HuH-7.5 (cell line): ENCODE data around the gene ENPP5.

Experiments
- DNase-seq: peaks from one replicate; pipeline ENCODE4 v3.0.0; 2011; ENCODE audit warnings: low spot score

ENPP5 gene, protein sequence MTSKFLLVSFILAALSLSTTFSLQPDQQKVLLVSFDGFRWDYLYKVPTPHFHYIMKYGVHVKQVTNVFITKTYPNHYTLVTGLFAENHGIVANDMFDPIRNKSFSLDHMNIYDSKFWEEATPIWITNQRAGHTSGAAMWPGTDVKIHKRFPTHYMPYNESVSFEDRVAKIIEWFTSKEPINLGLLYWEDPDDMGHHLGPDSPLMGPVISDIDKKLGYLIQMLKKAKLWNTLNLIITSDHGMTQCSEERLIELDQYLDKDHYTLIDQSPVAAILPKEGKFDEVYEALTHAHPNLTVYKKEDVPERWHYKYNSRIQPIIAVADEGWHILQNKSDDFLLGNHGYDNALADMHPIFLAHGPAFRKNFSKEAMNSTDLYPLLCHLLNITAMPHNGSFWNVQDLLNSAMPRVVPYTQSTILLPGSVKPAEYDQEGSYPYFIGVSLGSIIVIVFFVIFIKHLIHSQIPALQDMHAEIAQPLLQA

DNA sequence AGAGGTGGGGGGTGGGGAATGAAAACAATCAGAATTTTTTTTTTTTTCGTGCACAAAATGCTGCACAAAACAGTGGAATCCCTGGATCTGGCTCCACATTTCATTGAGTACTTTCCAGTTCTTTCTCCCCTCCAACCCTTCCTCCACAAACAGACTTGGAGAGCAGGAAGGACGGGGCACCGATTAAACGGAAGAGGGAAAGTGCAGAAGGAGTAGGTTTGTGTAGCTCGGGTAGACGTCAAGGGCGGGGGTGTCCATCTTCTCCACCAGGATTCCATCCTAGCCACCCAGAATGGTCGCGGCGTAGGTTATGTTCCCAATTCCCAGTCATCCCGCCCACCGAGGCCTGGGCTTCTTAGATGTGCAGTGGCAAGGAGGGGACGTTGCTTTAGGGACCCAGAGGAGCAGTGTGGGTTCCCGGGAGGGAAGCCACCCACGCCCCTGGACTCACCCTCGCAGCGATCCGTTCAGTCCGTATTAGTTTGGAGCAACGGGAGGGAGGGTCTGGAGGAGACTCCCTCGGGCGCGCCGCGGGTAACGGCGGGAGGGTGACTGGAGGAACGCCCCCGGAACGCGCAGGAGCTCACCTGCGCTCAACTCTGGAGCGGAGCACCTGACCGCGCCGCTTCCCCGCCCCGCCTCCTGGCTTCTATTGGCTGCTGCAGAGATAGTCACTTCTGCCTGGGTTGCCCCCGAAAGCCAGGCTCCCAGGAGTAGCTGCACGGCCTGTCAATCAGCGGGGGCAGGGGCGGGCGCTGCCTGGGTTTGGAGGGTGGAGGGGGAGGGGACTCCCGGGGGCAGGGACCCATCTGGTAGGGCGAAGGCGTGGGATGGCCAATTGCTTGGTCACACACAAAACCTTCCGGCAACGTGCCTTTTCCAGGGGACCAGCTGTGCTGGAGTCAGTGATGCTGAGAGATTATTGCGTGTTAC lies at the start of gene ENPP5:
TSS of gene ENPP5 (minus strand) at position 624 of the 933 bp plus-strand sequence. CDS start 2,718 bp downstream, outside the sequence.
- DNase-seq = peak; percentile 50

DNA sequence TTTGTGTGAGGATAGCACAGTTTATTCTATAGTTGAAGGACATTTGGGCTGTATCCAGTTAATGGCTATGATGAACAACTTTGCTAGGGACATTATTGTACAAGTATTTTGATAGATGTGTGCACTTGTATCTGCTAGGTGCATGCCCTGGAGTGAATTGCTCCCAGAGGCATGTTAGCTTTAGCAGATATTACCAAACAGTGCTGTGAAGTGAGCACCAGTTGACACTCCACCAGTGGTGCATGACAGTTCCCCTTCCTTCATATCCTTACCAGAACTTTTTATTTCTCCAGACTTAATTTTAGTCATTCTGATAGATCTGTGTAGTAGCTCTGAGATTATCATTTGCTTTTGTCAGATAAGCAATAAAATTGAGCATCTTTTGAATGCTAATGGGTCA lies 48.9 kb upstream of the ENPP5 start:
- no peak for DNase-seq

DNA sequence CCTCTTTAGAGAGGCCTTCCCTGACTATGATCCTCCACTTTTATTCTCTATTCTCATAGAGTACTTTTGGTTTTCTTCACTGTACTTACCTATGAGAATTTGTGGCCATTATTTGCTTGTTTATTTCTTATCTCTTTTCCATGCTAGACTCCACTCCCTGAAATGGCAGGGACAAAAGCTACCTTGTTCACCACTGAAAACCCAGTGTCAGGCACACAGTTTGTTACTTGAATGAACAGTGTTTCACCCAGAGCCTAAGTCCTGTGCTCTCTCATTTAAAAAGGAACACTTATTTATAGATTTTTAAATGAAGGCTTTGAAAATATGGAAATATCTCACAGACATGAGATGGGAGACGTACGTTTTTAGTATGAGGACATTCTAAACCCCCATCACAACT lies 47.7 kb upstream of the ENPP5 start:
- DNase-seq = no peak

DNA sequence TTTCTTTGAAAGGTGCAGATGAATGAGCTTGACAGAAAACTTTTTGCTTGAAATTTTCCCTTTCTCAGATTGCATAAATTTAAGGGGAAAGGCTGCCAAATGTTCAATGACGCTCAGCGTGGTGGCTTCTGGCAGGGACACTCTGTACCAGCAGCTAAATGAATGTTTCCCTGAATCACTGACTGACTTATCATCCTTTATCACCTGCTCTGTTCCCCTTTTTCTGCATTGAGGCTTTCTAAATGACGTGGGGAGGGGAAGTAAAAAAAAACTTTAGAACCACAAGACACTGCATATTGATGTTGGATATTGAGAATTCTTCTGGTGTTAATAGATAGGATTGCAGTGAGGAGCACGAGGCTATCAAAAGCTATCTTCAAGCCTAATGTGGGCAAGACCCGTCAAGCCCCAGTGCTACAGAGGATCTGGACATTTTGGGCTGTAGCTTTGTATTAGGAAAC lies 46.9 kb upstream of the ENPP5 start:
- DNase-seq = no peak

DNA sequence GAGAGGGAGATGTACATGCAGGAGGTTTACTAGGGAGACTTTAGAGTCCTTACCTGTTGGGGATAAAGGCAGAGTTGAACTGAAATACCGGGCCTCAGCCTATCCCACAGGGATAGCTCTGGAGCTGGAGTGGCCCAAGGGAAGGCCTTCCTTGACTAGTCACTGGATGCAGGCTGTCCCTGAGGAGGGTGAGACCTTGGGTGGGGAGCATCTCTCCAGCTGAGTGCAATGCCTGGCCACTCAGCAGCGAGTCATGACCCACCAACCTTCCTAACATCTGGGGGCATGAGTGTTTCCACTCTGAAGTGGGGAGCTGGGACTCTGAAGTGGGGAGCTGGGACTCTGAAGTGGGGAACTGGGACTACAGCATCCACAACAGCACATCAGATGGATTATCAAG lies 46.1 kb upstream of the ENPP5 start:
- DNase-seq = no peak

DNA sequence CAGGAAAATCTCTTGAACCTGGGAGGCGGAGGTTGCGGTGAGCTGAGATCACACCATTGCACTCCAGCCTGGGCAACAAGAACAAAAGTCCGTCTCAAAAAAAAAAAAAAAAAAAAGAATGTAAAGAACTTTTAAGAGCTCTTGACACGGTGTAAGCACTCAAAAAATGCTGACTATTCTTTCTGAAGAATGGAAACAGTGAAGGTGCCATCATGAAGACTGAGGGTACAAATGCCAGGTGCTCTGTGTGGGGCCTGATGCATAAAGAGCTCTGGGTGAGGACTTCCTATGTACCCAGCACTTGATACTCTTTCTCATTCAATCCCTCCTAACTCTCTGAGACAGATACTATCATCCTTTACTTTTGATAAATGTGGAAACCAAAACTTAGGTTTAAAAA lies 45.0 kb upstream of the ENPP5 start:
- no peak for DNase-seq

DNA sequence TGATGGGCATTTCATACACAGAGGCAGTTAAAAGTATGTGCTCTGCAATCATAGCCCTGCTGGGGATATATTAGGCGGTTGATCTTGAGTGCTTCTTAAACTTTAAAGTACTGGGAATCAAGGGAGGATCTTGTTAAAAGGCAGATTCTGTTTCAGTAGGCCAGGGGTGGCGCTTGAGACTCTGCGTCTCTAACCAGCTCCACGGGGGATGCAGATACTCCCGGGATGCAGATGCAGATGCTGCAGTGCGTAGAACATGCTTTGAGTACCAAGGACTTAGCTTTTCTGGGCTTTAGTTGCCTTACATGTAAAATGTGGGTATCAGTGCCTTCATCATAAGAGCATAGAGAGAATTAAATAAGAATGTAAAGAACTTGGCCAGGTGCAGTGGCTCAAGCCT lies 44.4 kb upstream of the ENPP5 start:
- DNase-seq = no peak

DNA sequence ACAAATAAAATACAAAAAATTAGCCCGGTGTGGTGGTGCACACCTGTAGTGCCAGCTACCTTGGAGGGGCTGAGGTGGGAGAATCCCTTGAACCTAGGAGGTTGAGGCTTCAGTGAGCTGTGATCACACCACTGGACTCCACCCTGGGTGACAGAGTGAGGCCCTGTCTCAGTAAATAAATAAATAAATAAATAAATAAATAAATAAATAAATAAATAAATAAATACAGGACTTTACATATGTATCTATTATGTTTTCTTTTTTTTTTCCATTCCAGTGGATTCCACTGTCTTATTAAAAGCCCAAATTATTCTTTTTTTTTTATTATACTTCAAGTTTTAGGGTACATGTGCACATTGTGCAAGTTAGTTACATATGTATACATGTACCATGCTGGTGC lies 41.1 kb upstream of the ENPP5 start:
- no peak for DNase-seq

DNA sequence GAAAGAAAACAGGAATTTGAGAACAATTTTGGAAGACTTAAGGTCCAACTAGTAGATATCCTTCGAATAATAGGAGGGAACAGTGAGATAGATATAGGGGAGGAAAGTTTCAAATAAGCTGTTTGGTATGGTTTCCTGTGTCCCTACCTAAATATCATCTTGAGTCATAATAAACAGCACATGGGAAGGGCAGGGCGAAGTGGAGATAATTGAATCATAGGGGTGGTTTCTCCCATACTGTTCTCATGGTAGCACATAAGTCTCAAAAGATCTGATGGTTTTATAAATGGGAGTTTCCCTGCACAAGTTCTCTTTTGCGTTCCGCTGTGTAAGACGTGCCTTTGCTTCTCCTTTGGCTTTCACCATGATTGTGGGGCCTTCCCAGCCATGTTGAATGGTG lies 39.5 kb upstream of the ENPP5 start:
- no peak for DNase-seq

DNA sequence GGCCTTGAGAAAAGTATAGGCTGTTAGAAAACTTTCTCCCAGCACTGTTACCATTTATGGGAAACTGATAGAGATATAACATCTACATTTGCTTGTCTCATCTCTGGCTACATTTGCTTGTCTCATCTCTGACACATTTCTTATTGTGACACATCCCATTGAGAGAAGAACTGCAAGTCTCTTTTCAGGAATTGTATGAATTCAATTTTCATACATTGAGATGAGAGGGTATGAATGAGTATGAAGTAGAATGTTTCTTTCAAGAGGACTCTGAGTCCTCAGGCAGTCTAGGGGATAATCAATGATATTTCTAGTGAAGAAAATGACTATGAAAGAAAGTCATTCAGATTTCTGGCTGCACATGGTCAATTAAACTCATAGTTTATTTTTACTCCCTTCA lies 37.5 kb upstream of the ENPP5 start:
- no peak for DNase-seq

DNA sequence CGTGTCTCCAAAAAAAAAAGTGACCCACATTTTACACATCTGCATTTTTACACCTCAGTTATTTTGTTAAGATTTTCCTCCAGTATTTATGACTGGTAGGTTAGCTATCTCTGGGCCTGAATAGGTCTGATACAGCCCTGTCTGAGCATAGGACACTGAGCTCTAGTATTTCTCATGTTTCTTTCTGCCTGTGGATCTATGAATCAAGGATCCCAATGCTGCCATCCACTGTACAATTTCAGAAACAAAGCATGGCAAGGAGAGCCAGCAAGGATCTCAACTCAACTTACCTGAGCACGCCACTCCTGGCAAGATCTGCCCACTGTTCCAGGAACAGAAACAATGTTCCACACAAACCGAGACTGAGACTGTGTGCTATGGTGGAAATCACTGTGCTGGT lies 36.4 kb upstream of the ENPP5 start:
- DNase-seq = no peak

DNA sequence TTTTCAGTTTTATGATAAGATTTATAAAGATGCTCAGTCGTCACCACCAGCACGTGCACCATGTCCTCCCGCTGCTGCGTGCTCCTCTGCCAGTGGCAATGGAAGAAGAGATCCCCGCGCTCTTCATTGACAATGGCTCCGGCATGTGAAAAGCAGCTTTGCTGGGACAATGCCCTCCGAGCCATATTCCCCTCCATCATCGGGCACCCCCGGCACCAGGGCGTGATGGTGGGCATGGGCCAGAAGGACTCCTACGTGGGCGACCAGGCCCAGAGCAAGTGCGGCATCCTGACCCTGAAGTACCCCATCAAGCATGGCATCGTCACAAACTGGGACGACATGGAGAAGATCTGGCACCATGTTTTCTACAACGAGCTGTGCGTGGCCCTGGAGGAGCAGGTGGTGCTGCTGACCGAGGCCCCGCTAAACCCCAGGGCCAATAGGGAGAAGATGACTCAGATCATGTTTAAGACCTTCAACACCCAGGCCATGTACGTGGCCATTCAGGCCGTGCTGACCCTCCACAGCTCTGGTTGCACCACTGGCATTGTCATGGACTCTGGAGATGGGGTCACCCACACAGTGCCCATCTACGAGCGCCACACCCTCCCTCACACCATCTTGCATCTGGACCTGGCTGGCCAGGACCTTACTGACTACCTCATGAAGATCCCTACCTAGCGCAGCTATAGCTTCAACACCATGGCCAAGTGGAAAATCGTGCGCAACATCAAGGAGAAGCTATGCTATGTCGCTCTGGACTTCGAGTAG lies 34.3 kb upstream of the ENPP5 start:
- no peak for DNase-seq

DNA sequence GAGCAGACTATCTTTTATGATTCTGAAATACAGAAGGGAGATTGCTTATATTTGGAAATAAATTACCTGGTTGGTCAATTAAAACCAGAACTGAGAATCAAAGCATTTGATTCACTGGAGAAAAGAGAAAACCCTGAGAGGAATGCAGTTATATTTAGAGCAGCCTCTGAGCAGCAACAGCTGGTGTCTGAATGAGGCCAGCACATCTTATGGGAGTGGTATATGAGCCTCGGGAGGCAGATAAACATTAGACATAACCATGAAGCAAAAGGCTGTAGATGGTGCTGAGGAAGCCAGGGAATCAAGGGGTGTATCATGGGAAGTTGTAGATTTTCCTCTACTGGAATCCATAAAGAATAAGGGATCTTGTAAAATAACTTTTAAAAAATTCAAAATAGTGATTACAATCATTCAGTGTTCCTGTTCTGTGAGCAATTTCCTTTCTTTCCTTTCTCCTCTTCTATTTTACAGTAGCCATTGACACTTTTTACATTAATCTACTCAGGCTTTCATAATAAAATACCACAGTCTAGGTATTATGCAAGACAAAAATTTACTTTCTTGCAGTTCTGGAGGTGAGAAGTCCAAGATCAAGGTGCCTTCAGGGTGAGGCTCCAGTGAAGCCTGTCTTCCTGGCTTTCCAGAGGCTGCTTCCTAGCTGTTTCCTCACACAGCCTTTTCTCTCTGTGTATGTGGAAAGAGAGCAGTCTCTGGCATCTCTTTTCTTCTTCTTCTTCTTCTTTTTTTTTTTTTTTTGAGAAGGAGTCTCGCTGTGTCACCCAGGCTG lies 32.8 kb upstream of the ENPP5 start:
- DNase-seq = no peak

DNA sequence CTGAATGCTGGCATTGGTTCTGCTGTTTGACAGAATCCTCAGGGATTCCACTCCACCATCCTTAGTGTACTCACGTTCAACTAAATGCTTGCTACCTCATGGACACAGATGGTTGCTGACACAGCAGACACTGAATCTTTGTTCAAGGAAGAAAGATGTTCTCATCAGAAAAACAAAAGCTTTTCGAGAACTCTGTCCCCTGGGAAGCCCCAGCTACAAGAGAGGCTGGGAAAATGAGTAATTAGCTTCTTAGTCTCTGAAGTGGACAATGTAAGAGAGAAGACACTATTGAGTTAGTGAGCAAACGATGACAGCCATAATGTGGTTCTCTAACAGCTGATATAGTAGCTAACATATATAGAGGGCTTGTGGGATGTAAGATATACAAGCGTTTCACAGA lies 30.9 kb upstream of the ENPP5 start:
- DNase-seq = no peak

DNA sequence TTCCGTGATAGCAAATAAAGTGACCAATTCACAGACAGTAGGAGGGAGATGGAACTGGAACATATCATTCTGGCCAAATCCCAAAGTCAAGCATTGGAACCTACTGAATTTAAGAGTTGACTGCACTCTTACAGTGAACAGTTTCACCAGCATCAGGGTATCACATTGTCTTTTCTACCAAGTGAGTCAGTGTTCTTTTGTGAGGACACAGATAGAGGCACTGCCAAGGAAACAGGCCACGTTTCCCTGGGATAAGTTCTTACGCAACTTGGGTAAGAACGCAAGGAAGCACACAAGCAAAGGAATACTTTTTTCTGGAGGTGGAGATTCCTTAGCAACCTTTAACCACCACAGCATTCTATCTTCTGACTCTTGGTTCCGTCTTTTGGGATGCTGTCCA lies 28.6 kb upstream of the ENPP5 start:
- no peak for DNase-seq

DNA sequence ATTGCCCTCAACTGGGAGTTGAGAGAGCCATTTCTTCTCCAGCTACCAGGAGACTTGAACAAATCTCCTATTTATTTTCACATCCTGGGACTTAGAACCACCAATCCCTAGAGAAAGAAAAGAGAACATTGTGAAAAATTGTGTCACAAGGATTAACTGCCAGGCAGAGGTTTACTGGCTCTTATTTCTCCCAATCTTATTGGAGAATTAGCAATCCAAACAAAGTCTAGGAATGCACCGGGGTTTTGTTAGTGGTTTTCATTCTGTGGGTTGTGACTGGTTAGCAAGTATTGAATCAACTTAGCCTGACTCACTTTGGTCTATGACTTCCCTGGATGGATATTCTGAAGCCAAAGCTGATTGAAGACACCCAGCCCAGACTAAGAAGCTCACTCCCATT lies 21.2 kb upstream of the ENPP5 start:
- DNase-seq = no peak

DNA sequence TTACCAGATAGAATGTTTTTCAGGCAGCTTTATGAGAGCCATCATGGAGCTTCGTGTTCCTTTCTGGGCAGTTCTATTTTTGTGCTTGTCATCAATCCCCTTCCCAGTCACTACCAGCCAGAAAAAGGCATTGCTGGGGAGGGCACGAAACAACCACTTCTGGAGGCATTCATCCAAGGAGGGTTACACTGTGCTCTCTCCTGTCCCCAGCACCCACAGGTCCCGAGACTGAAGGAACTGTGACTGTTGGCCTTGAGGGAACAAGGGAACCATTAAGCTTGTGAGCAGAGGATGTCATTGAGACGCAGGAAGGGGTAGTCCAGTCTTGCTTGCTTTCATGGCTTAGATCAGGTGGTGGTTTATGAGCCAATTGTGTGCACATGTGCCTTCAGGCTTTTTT lies 20.1 kb upstream of the ENPP5 start:
- DNase-seq = no peak

DNA sequence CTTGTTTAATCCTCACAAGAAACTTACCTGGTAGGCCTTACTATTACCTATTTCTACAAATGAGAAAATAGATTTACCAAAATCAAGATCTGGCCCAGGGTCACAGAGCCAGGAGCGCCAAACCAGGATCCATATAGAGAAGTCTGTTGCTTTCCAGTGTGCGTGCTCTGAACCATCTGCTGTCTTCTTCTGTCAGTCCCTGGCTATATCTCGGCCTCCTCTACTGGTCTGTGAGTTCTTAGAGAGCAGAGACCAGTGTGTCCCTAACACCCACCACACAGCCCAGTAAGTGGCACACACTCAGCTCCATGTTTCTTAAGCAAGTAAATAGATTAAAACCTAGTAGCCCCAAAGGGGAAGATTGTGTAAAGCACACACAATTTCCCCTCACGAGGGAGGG lies 18.9 kb upstream of the ENPP5 start:
- no peak for DNase-seq

DNA sequence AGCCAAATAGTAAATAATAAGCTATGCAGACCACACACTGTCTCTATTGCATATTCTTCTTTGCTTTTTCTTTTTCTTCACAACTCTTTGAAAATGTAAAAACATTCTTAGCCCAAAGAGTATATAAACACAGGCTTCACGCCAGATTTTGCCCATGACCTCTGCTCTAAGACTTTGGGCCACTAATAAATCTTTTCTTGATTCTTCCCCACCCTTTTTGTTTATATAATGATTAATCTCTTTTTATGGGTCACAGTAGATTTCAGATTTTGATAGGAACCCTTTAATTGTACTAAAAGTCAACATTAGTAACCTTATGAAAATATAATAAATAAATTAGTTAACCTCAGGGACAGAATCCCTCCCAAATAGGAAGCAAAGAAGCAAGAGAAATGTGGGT lies 15.8 kb upstream of the ENPP5 start:
- no peak for DNase-seq

DNA sequence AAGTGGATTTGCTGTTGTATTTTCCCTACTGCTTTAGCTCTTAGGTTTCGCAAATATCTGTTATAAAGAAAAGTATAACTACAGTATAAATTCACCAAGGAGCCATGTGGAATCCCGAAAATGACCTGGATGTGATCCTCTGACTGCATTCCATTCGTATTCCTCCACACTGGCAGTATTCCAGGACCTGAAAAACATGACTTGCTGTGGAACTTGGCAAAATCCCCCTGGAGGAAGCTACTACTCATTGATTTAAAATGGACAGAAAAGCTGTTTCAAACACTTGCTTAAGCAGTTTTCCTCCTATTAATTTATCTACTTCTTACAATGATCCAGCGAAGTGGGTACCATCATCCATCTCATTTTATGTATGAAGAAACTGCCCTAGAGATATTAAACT lies 13.3 kb upstream of the ENPP5 start:
- no peak for DNase-seq

DNA sequence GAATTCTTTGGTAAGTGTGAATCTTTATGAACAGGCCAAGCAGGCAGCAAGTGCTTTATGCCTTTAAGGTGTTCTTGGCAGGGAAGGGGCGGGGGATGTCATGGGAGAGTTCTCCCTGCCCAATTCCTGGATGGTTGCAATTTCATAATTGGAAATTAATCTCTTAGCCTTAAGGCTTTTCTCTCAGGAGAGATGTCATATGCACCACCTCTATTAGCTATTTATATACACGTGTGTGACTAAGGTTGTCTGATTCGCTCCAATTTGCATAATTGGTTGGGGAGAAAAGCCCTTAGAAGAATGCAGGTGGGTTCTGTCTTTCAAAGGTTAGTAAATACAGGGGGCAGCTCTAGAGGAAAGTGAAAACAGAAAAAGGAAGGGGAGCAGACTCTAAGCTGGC lies 5.2 kb upstream of the ENPP5 start:
- no peak for DNase-seq
